DOHH2 (cell line): ENCODE data around the gene TCF20.

Source experiments
- EZH2phosphoT487 ChIP-seq: fragments of 200-600 bp; sonication (generic); IDR thresholded peaks from 2 replicates; pipeline ENCODE4 v1.6.1; 2017; ENCODE audit warnings: borderline replicate concordance, mild to moderate bottlenecking, antibody characterized with exemption, low read length, moderate library complexity, mixed read lengths
- TF ChIP-seq, protein P1 (sequence below): fragments of 200-600 bp; sonication (generic); IDR thresholded peaks from one replicate; pipeline ENCODE4 v1.5.1; 2014; ENCODE audit warnings: antibody characterized with exemption, mild to moderate bottlenecking, low read depth, low read length; ENCODE audit not compliant: poor library complexity, severe bottlenecking

DNA sequence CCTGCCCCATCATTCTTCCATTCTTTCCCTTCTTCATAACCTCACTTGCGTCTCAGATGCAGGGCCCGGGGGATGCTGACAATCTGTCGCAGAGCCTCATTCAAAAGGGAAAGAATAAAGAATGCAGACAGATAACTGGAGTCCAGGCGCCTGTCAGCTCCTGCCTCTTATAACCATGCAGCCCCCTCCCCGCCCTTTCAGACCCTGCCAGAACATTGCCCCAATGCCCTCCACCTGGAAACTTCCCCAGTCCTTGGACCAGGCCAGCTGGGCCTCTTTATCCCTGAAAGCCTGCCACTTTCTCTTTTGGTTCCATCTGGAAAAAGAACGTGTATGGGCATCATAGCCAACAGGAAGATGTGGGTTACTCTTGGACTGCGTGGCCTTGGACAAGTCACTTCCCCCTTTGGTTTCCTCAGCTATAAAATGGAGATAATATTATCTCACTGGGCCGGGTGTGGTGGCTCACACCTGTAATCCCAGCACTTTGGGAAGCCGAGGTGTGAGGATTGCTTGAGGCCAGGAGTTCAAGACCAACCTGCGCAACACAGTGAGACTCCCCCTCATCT lies 2.1 kb upstream of the TCF20 start:
- TF ChIP-seq, protein P1, sequence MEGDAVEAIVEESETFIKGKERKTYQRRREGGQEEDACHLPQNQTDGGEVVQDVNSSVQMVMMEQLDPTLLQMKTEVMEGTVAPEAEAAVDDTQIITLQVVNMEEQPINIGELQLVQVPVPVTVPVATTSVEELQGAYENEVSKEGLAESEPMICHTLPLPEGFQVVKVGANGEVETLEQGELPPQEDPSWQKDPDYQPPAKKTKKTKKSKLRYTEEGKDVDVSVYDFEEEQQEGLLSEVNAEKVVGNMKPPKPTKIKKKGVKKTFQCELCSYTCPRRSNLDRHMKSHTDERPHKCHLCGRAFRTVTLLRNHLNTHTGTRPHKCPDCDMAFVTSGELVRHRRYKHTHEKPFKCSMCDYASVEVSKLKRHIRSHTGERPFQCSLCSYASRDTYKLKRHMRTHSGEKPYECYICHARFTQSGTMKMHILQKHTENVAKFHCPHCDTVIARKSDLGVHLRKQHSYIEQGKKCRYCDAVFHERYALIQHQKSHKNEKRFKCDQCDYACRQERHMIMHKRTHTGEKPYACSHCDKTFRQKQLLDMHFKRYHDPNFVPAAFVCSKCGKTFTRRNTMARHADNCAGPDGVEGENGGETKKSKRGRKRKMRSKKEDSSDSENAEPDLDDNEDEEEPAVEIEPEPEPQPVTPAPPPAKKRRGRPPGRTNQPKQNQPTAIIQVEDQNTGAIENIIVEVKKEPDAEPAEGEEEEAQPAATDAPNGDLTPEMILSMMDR = no peak
- no peak for TF ChIP-seq EZH2phosphoT487
